ENCODE data around the gene KRTAP3-1.

KRTAP3-1 gene

DNA sequence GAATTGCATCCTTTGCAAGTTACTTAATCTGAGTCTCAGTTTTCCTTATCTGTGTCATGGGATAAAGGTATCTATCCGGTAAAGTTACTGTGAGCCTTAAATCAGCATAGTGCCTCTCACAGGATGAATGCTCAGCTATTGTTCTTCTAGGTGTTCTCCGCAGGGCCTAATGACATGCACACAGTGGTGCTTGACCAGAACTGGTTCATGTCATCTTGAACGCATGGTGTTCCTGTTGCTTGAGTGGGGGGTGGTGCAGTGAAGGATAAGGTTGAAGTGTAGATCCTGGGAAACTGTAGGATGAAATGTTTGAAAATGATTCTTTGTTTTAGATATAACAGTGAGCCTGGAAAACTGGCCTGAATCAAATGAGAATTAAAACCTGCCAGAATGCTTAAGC lies 28.8 kb downstream of the KRTAP3-1 start:
- TF ChIP-seq TOX (CRISPR knock-in tag; IDR thresholded peaks at IDR 0.05; ENCODE audit: borderline replicate concordance), result no peak
- no peak for ATAC-seq

- ATAC-seq, result no peak
- TF ChIP-seq TSHZ2 (CRISPR knock-in tag; IDR thresholded peaks at IDR 0.05), result no peak
- TF ChIP-seq ZNF565 (CRISPR knock-in tag; conservative IDR thresholded peaks at IDR 0.05; ENCODE audit: low read depth), result no peak
- TF ChIP-seq, protein P1, sequence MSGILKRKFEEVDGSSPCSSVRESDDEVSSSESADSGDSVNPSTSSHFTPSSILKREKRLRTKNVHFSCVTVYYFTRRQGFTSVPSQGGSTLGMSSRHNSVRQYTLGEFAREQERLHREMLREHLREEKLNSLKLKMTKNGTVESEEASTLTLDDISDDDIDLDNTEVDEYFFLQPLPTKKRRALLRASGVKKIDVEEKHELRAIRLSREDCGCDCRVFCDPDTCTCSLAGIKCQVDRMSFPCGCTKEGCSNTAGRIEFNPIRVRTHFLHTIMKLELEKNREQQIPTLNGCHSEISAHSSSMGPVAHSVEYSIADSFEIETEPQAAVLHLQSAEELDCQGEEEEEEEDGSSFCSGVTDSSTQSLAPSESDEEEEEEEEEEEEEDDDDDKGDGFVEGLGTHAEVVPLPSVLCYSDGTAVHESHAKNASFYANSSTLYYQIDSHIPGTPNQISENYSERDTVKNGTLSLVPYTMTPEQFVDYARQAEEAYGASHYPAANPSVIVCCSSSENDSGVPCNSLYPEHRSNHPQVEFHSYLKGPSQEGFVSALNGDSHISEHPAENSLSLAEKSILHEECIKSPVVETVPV (CRISPR knock-in tag; IDR thresholded peaks at IDR 0.05), result no peak
- no peak for TF ChIP-seq ISL1 (CRISPR knock-in tag; IDR thresholded peaks at IDR 0.05)
- TF ChIP-seq TOX (CRISPR knock-in tag; IDR thresholded peaks at IDR 0.05; ENCODE audit: borderline replicate concordance), result no peak
- TF ChIP-seq ESRRG (CRISPR knock-in tag; IDR thresholded peaks at IDR 0.05), result no peak
- TF ChIP-seq RARB (CRISPR knock-in tag; IDR thresholded peaks at IDR 0.05), result no peak
- TF ChIP-seq ZFP30 (CRISPR knock-in tag; IDR thresholded peaks at IDR 0.05), result no peak
- no peak for TF ChIP-seq CREB5 (CRISPR knock-in tag; IDR thresholded peaks at IDR 0.05; ENCODE audit: low read depth)
- TF ChIP-seq PPARA (CRISPR knock-in tag; IDR thresholded peaks at IDR 0.05; ENCODE audit: borderline replicate concordance), result no peak
- TF ChIP-seq ZNF70 (CRISPR knock-in tag; IDR thresholded peaks at IDR 0.05), result no peak
- TF ChIP-seq, protein P2, sequence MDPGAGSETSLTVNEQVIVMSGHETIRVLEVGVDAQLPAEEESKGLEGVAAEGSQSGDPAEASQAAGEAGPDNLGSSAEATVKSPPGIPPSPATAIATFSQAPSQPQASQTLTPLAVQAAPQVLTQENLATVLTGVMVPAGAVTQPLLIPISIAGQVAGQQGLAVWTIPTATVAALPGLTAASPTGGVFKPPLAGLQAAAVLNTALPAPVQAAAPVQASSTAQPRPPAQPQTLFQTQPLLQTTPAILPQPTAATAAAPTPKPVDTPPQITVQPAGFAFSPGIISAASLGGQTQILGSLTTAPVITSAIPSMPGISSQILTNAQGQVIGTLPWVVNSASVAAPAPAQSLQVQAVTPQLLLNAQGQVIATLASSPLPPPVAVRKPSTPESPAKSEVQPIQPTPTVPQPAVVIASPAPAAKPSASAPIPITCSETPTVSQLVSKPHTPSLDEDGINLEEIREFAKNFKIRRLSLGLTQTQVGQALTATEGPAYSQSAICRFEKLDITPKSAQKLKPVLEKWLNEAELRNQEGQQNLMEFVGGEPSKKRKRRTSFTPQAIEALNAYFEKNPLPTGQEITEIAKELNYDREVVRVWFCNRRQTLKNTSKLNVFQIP (CRISPR knock-in tag; IDR thresholded peaks at IDR 0.05; ENCODE audit: borderline replicate concordance, low read depth), result no peak
- no peak for TF ChIP-seq SNAI2 (CRISPR knock-in tag; IDR thresholded peaks at IDR 0.05)
- TF ChIP-seq ZC3H10 (CRISPR knock-in tag; IDR thresholded peaks at IDR 0.05), result no peak
- TF ChIP-seq TCF4 (CRISPR knock-in tag; IDR thresholded peaks at IDR 0.05; ENCODE audit: borderline replicate concordance), result no peak
These were observed 30.3 kb downstream of the KRTAP3-1 start for GRCh38 chr17:40978575-40979151.

DNA sequence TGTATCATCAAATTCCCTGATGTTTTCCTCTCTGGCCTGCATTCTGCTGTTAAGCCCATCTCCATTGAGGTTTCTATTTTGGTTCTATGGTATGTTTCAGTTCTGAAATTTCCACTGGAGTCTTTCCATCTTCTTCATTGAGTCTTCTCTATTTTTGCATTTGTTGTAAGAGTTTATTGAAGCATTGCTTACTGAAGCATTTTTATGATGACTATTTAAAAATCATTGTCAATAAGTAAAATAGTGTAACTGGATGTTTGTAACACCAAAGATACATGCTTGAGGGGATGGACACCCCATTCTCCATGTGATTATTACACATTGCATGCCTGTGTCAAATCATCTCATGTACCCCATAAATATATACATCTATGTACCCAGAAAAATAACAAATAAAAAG lies 33.4 kb downstream of the KRTAP3-1 start:
- TF ChIP-seq SNAI2 (CRISPR knock-in tag; IDR thresholded peaks at IDR 0.05), result no peak
- TF ChIP-seq CREB5 (CRISPR knock-in tag; IDR thresholded peaks at IDR 0.05; ENCODE audit: low read depth), result no peak
- TF ChIP-seq, protein P1 (CRISPR knock-in tag; IDR thresholded peaks at IDR 0.05), result no peak
- TF ChIP-seq ZNF70 (CRISPR knock-in tag; IDR thresholded peaks at IDR 0.05), result no peak
- no peak for TF ChIP-seq BACH2 (CRISPR knock-in tag; IDR thresholded peaks at IDR 0.05; ENCODE audit: borderline replicate concordance)
- no peak for TF ChIP-seq PPARA (CRISPR knock-in tag; IDR thresholded peaks at IDR 0.05; ENCODE audit: borderline replicate concordance)
- no peak for TF ChIP-seq TCF4 (CRISPR knock-in tag; IDR thresholded peaks at IDR 0.05; ENCODE audit: borderline replicate concordance)
- no peak for TF ChIP-seq ZC3H10 (CRISPR knock-in tag; IDR thresholded peaks at IDR 0.05)
- no peak for TF ChIP-seq ZNF565 (CRISPR knock-in tag; conservative IDR thresholded peaks at IDR 0.05; ENCODE audit: low read depth)
- TF ChIP-seq ESRRG (CRISPR knock-in tag; IDR thresholded peaks at IDR 0.05), result no peak
- no peak for TF ChIP-seq ZFP30 (CRISPR knock-in tag; IDR thresholded peaks at IDR 0.05)
- TF ChIP-seq ZFP3 (CRISPR knock-in tag; IDR thresholded peaks at IDR 0.05), result no peak
- no peak for TF ChIP-seq TSHZ2 (CRISPR knock-in tag; IDR thresholded peaks at IDR 0.05)
- TF ChIP-seq TOX (CRISPR knock-in tag; IDR thresholded peaks at IDR 0.05; ENCODE audit: borderline replicate concordance), result no peak
- TF ChIP-seq CSDC2 (CRISPR knock-in tag; IDR thresholded peaks at IDR 0.05), result no peak
- no peak for ATAC-seq

Data from SK-N-SH treated with all-trans-retinoic acid at 6 μM for 48 hours (cell line).